Posterior vena cava (tissue), 2 donors: ENCODE data around the gene RNF144A. TPM values are rescaled to one million over a fixed set of nuclear protein-coding genes. Genes with fewer than 3 reads are reported as not detected.

Experiments
- DNase-seq: peaks from one replicate; pipeline ENCODE4 v3.0.0-alpha.2; 2020; ENCODE audit warnings: low spot score
- intact Hi-C, 2 donors: fragments of 100-400 bp; cut with DNase I; formaldehyde crosslinking; loops; one replicate each; pipeline versions ENCODE4 v1.14.1 to v1.14.2; 2022 to 2023
- total RNA-seq, 2 donors: library from RNA; stranded (reverse); fragmentation: NEBNext Ultra II Directional; extraction: Animal tissue kit (Norgen Biotek cat#: 25700); gene quantifications; one replicate each; pipeline ENCODE4 v1.2.1, GENCODE V29; 2021
- donor health status: DM: yes; HTN: yes; CAD: no.
- donor health status: DM: yes; HTN: yes; CAD: no.

The RNF144A gene
- total RNA-seq, 2 donors from 2014 or later: 9.4 to 11.8 TPM

GRCh38 chr2:7027956-7028655, 110.9 kb downstream of the RNF144A start:
- intact Hi-C loops: loop anchor here in 1 of 2 donors (10.0 kb wide), 1 partner anchor 113 kb away; the partner anchor contains the start of gene RNF144A
- DNase-seq: no peak

GRCh38 chr2:7028846-7029245, 111.6 kb downstream of the RNF144A start:
- DNase-seq: no peak
- intact Hi-C loops: loop anchor here in 1 of 2 donors (10.0 kb wide), 1 partner anchor 114 kb away; the partner anchor contains the start of gene RNF144A

GRCh38 chr2:7029291-7030059, 112.3 kb downstream of the RNF144A start:
- DNase-seq: no peak
- intact Hi-C loops: loop anchor here (10.0 kb wide), 1 partner anchor 115 kb away; the partner anchor contains the start of gene RNF144A (in 2 of the 2)

- intact Hi-C loops: loop anchor here in 1 of 2 donors (10.0 kb wide), 1 partner anchor 116 kb away; the partner anchor contains the start of gene RNF144A
- no peak for DNase-seq
Observed at GRCh38 chr2:7030810-7031209, 113.6 kb downstream of the RNF144A start.

- no peak for DNase-seq
- intact Hi-C loops: loop anchor here in 1 of 2 donors (10.0 kb wide), 1 partner anchor 117 kb away; the partner anchor contains the start of gene RNF144A
Observed at GRCh38 chr2:7031547-7032245, 114.5 kb downstream of the RNF144A start.

- intact Hi-C loops: loop anchor here in 1 of 2 donors (10.0 kb wide), 1 partner anchor 118 kb away; the partner anchor contains the start of gene RNF144A
- DNase-seq: no peak
Observed at GRCh38 chr2:7032371-7032770, 115.2 kb downstream of the RNF144A start.

- intact Hi-C loops: loop anchor here in 1 of 2 donors (10.0 kb wide), 1 partner anchor 119 kb away; the partner anchor contains the start of gene RNF144A
- no peak for DNase-seq
Observed at GRCh38 chr2:7033136-7033960, 116.1 kb downstream of the RNF144A start.

GRCh38 chr2:7034303-7034702, 117.1 kb downstream of the RNF144A start:
- peak; percentile 79 for DNase-seq
- intact Hi-C loops: loop anchor here in 1 of 2 donors (10.0 kb wide), 1 partner anchor 120 kb away; the partner anchor contains the start of gene RNF144A

- DNase-seq: no peak
- intact Hi-C loops: loop anchor here in 1 of 2 donors (10.0 kb wide), 1 partner anchor 121 kb away; the partner anchor contains the start of gene RNF144A
Observed at GRCh38 chr2:7035884-7036283, 118.7 kb downstream of the RNF144A start.

GRCh38 chr2:7037340-7038333, 120.4 kb downstream of the RNF144A start:
- peak; percentile 91 for DNase-seq
- intact Hi-C loops: loop anchor here in 1 of 2 donors (10.0 kb wide), 1 partner anchor 123 kb away; the partner anchor contains the start of gene RNF144A

GRCh38 chr2:7040547-7040946, 123.3 kb downstream of the RNF144A start:
- intact Hi-C loops: no loop called here
- DNase-seq: no peak

- DNase-seq: no peak
- intact Hi-C loops: no loop called here
Observed at GRCh38 chr2:7041421-7041820, 124.2 kb downstream of the RNF144A start.

GRCh38 chr2:7043690-7044089, 126.5 kb downstream of the RNF144A start:
- intact Hi-C loops: no loop called here

GRCh38 chr2:7044253-7045250, 127.3 kb downstream of the RNF144A start:
- DNase-seq: peak; percentile 89

More at GRCh38 chr2:7043690-7044089, 126.5 kb downstream of the RNF144A start:
- DNase-seq: no peak

GRCh38 chr2:7045601-7046590, 128.7 kb downstream of the RNF144A start:
- intact Hi-C loops: no loop called here
- no peak for DNase-seq

More at GRCh38 chr2:7044253-7045250, 127.3 kb downstream of the RNF144A start:
- intact Hi-C loops: no loop called here
